ENCODE measurements around the gene MLH1.

GRCh38 chr3:37016903-37017302 is 23.6 kb downstream of the MLH1 start:
- TF ChIP-seq CTCF (IDR thresholded peaks at IDR 0.05): no peak
- TF ChIP-seq EP300 (IDR thresholded peaks at IDR 0.05; ENCODE audit: low read depth): no peak

All from transverse colon (tissue), 3 donors.